BJ (cell line): Measurements from ENCODE around the gene ACOX3. TPM values are rescaled to one million over a fixed set of nuclear protein-coding genes. Genes with fewer than 3 reads are reported as not detected.
A peak's percentile ranks its signal among the peaks of the same experiment; 100 is the strongest.

Experiments
- CTCF ChIA-PET: fragments of 350-600 bp; formaldehyde crosslinking; extraction: SDS; loops from one replicate; lab custom pipeline; 2021; ENCODE audit warnings: antibody characterized with exemption, inconsistent platforms; lab: Yijun Ruan, JAX
- POLR2A ChIA-PET: fragments of 300-600 bp; sonication (Branson Sonifier 250); formaldehyde crosslinking; extraction: SDS; loops from one replicate; lab custom pipeline; 2021; ENCODE audit warnings: antibody characterized with exemption; lab: Charles Lee
- DNase-seq: peaks from one replicate; pipeline ENCODE4 v3.0.0-alpha.2; 2011; ENCODE audit warnings: low read depth
- H3K27me3 ChIP-seq: 2 replicates; pipeline ENCODE4 v1.6.0; 2011; ENCODE audit warnings: low read length; ENCODE audit not compliant: control insufficient read depth, insufficient read depth
- H3K36me3 ChIP-seq: 2 replicates; pipeline ENCODE4 v1.5.1; 2011; ENCODE audit warnings: low read length; ENCODE audit not compliant: control insufficient read depth, insufficient read depth
- H3K4me3 ChIP-seq: 2 replicates; pipeline ENCODE4 v1.5.1; 2011; ENCODE audit warnings: low read depth, mild to moderate bottlenecking, control low read depth, low read length
- CTCF ChIP-seq: IDR thresholded peaks from 2 replicates; pipeline ENCODE4 v1.5.1; 2011; ENCODE audit warnings: low read depth, mild to moderate bottlenecking, control low read depth, inconsistent platforms, low read length, moderate library complexity; ENCODE audit not compliant: insufficient read depth
- polyA plus RNA-seq: library from polyadenylated mRNA; depleted of rRNA; stranded (reverse); fragments of >200 nt; gene quantifications from 2 replicates; pipeline ENCODE4 v1.2.3, GENCODE V29; 2011

Gene ACOX3
- polyA plus RNA-seq, 1 experiment, result 10.2 TPM

GRCh38 chr4:8473920-8474590 is 33.5 kb upstream of the ACOX3 start:
- ChIA-PET CTCF (interaction anchor here (1.0 to 8.5 kb wide), 3 partner anchors 28 to 118 kb away, joined by 3 to 108 read pairs (median 13); partner anchors contain the start of gene CPZ), POLR2A (no interaction called here)
- DNase-seq, result no peak
- Histone ChIP-seq H3K27me3 (no peaks in the 10 kb centered on the region), H3K4me3 (no peak overlapping the region), H3K36me3 (peaks cover 21% of the 10 kb centered on the region)
- TF ChIP-seq CTCF, result no peak

GRCh38 chr4:8473198-8473919 is 32.8 kb upstream of the ACOX3 start:
- POLR2A ChIA-PET, result interaction anchor here (0.7 kb wide), 1 partner anchor 117 kb away, joined by 3 read pairs; no protein-coding TSS in a partner anchor
- no peak for DNase-seq
- no peaks in the 10 kb centered on the region for H3K27me3 ChIP-seq
- H3K36me3 ChIP-seq, result peaks cover 21% of the 10 kb centered on the region
- no peak overlapping the region for H3K4me3 ChIP-seq
- CTCF ChIA-PET, result interaction anchor here (0.6 to 8.5 kb wide), 10 partner anchors 10 to 1590 kb away, joined by 3 to 108 read pairs (median 5); partner anchors contain the start of gene CPZ
- TF ChIP-seq CTCF, result no peak

- POLR2A ChIA-PET, result interaction anchor here (0.7 kb wide), 1 partner anchor 117 kb away, joined by 3 read pairs; no protein-coding TSS in a partner anchor
- Histone ChIP-seq H3K4me3 (no peak overlapping the region), H3K27me3 (no peaks in the 10 kb centered on the region), H3K36me3 (peaks cover 21% of the 10 kb centered on the region)
- no peak for TF ChIP-seq CTCF
- peak; percentile 99 for DNase-seq
- CTCF ChIA-PET, result interaction anchor here (0.6 to 8.5 kb wide), 11 partner anchors 9 to 1589 kb away, joined by 3 to 108 read pairs (median 5); partner anchors contain the start of gene CPZ
Measured at GRCh38 chr4:8472689-8473197, 32.2 kb upstream of the ACOX3 start.

GRCh38 chr4:8472158-8472688 is 31.7 kb upstream of the ACOX3 start:
- no peak for DNase-seq
- ChIA-PET POLR2A (interaction anchor here (0.7 kb wide), 1 partner anchor 118 kb away, joined by 3 read pairs; no protein-coding TSS in a partner anchor), CTCF (interaction anchor here (1.0 to 8.5 kb wide), 10 partner anchors 9 to 135 kb away, joined by 3 to 108 read pairs (median 6); partner anchors contain the start of gene CPZ)
- peaks cover 20% of the 10 kb centered on the region for H3K36me3 ChIP-seq
- no peak overlapping the region for H3K4me3 ChIP-seq
- no peak for TF ChIP-seq CTCF
- no peaks in the 10 kb centered on the region for H3K27me3 ChIP-seq
